Smooth muscle cell (in vitro differentiated cells): Measurements from ENCODE around the gene ZNF213. TPM values are rescaled to one million over a fixed set of nuclear protein-coding genes. Genes with fewer than 3 reads are reported as not detected.

Experiments
- DNase-seq: peaks from one replicate; lab custom pipeline; 2025; ENCODE audit not compliant: unreplicated experiment; lab: John Stamatoyannopoulos, UW
- H2AFZ ChIP-seq: fragments of 200-600 bp; sonication (generic); 2 replicates; pipeline ENCODE4 v1.6.0; 2016; ENCODE audit warnings: antibody characterized with exemption, low read depth, mild to moderate bottlenecking
- H3F3A ChIP-seq: fragments of 200-600 bp; sonication (generic); 2 replicates; pipeline ENCODE4 v1.6.0; 2017; ENCODE audit warnings: antibody characterized with exemption, low read depth
- H3K27ac ChIP-seq: fragments of 200-600 bp; sonication (generic); 2 replicates; pipeline ENCODE4 v1.5.1; 2016; ENCODE audit warnings: low read depth, mild to moderate bottlenecking
- H3K27me3 ChIP-seq: fragments of 200-600 bp; sonication (generic); 2 replicates; pipeline ENCODE4 v1.6.1; 2016; ENCODE audit warnings: low read depth, mild to moderate bottlenecking
- H3K36me3 ChIP-seq: fragments of 200-600 bp; sonication (generic); 2 replicates; pipeline ENCODE4 v1.5.1; 2016; ENCODE audit warnings: low read depth
- H3K4me1 ChIP-seq: fragments of 200-600 bp; sonication (generic); 2 replicates; pipeline ENCODE4 v1.5.1; 2016; ENCODE audit warnings: low read depth
- H3K4me2 ChIP-seq: fragments of 200-600 bp; sonication (generic); 2 replicates; pipeline ENCODE4 v1.6.0; 2016; ENCODE audit warnings: mild to moderate bottlenecking
- H3K4me3 ChIP-seq: fragments of 200-600 bp; sonication (generic); 2 replicates; pipeline ENCODE4 v1.5.1; 2016; ENCODE audit warnings: mild to moderate bottlenecking
- H3K79me2 ChIP-seq: fragments of 200-600 bp; sonication (generic); 2 replicates; pipeline ENCODE4 v1.6.0; 2016; ENCODE audit warnings: low read depth, mild to moderate bottlenecking
- H3K9ac ChIP-seq: fragments of 200-600 bp; sonication (generic); 2 replicates; pipeline ENCODE4 v1.6.0; 2016; ENCODE audit warnings: low read depth
- H3K9me3 ChIP-seq: fragments of 200-600 bp; sonication (generic); replicated peaks from 2 replicates; pipeline ENCODE4 v1.5.1; 2016; ENCODE audit warnings: low read depth
- H4K20me1 ChIP-seq: fragments of 200-600 bp; sonication (generic); 2 replicates; pipeline ENCODE4 v1.6.0; 2016; ENCODE audit warnings: low read depth
- WGBS: methylation state at CpG from one replicate; pipeline ENCODE4 v1.1.7; 2016; ENCODE audit warnings: low lambda C conversion rate; 5-methylcytosine and 5-hydroxymethylcytosine counted together
- polyA plus RNA-seq: library from polyadenylated mRNA; unstranded; fragments of >200 nt; fragmentation: Nextera tagmentation; extraction: Ambion mirVana; gene quantifications from 2 replicates; pipeline ENCODE4 v1.2.1, GENCODE V29; 2016
- total RNA-seq: library from RNA; depleted of rRNA; stranded (reverse); fragments of >200 nt; gene quantifications from 2 replicates; pipeline ENCODE4 v1.2.3, GENCODE V29; 2014
- TF ChIP-seq, protein P1 (sequence below): fragments of 200-600 bp; sonication (generic); IDR thresholded peaks from 2 replicates; pipeline ENCODE4 v1.5.1; 2017; ENCODE audit warnings: borderline replicate concordance, mild to moderate bottlenecking, antibody characterized with exemption; ENCODE audit not compliant: insufficient read depth, poor library complexity, severe bottlenecking

The ZNF213 gene
- total and polyA plus RNA-seq, 2 experiments from 2014 or later, result 9.2 to 9.6 TPM

DNA sequence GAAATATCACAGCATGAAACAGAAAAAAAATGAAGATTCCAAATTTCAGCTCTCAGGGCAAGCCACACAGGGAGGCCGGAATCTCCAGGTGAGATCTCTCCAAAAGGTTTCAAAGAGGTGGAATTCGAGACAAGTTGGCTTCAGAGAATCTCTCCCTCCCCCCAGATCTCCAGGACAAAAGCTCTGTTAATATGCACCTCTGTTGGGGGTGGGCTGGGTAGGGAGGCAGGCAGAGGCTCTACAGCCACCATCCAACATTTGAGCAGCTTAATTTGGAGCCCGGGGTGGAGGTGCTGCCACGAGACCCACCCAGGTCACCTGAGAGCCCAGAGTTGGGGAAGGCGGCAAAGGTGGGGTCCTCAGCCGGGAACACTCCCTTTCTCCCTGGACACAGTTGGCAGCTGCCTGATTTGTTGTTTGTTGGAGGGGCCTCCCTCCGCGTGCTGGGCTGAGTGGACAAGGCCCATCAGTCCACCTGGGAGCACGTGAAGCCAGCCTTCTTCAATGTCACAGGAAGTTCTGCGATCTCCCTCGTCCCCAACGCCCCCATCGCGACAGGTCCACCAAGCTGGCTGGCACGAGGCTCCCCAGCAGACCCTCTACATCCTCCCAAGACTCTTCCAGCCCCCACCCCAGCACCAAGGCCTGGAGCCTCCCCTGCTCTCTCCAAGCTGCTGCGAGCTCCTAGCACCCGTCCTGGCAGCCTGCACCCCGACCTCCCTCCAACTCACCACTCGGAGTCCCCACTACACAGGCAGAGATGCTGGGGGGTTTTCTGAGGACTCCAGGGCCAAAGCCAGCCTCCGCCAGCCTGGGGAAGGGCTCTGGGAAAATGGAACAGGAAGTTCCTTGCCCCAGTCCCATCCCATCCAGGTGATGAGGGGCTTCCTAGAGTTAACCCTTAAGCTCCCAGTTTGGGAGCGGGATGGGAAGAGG lies 36.1 kb upstream of the ZNF213 start, which contains the start of gene ZSCAN10:
Gene ZSCAN10, minus strand, starts transcription at position 836 of the 936 bp plus-strand sequence. CDS start 6,357 bp downstream, outside the sequence.
- peak within 1 kb of the TSS; percentile 28 for H3K4me3 ChIP-seq
- no peaks in the 10 kb centered on the region for H3K27me3 ChIP-seq
- H3K27ac ChIP-seq, result no peak within 1 kb of the TSS
- H2AFZ ChIP-seq, result no peak within 1 kb of the TSS
- no peaks in the 10 kb centered on the region for H3K79me2 ChIP-seq
- TF ChIP-seq, protein P1, sequence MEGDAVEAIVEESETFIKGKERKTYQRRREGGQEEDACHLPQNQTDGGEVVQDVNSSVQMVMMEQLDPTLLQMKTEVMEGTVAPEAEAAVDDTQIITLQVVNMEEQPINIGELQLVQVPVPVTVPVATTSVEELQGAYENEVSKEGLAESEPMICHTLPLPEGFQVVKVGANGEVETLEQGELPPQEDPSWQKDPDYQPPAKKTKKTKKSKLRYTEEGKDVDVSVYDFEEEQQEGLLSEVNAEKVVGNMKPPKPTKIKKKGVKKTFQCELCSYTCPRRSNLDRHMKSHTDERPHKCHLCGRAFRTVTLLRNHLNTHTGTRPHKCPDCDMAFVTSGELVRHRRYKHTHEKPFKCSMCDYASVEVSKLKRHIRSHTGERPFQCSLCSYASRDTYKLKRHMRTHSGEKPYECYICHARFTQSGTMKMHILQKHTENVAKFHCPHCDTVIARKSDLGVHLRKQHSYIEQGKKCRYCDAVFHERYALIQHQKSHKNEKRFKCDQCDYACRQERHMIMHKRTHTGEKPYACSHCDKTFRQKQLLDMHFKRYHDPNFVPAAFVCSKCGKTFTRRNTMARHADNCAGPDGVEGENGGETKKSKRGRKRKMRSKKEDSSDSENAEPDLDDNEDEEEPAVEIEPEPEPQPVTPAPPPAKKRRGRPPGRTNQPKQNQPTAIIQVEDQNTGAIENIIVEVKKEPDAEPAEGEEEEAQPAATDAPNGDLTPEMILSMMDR, result no peak
- H3K36me3 ChIP-seq, result no peaks in the 10 kb centered on the region
- no peaks in the 10 kb centered on the region for H3F3A ChIP-seq
- no peak for DNase-seq
- no peak within 1 kb of the TSS for H3K9ac ChIP-seq
- no peaks in the 10 kb centered on the region for H3K9me3 ChIP-seq
- 37% methylated on average over 19 of the region's 21 CpGs for WGBS
- peaks cover 18% of the 10 kb centered on the region for H3K4me1 ChIP-seq
- peak within 1 kb of the TSS; percentile 79 for H3K4me2 ChIP-seq
- no peaks in the 10 kb centered on the region for H4K20me1 ChIP-seq

DNA sequence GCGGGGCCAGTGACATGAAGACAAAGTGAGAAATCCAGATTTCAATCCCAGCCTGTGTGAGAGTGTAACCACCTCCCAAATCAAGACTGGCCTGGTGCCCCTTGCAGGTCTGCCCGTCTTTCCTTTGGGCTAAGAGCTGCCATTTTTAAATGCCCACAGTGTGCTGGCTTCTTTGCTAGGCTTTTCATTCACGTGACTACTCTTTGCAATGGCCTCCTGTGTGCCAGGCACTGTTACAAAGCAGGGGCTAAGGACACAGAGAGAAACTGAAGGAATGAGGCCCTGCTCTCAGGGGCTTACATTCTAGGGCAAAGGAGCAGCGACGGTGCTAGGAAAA lies 35.5 kb upstream of the ZNF213 start:
- Histone ChIP-seq H3K9ac (no peak overlapping the region), H3K79me2 (no peaks in the 10 kb centered on the region), H3K4me3 (no peak overlapping the region), H2AFZ (no peak overlapping the region), H3K27ac (no peak overlapping the region), H3K27me3 (no peaks in the 10 kb centered on the region), H3K9me3 (no peaks in the 10 kb centered on the region), H3K4me1 (peaks cover 18% of the 10 kb centered on the region), H3K4me2 (peak overlapping the region; percentile 79), H3K36me3 (no peaks in the 10 kb centered on the region), H4K20me1 (no peaks in the 10 kb centered on the region), H3F3A (no peaks in the 10 kb centered on the region)
- TF ChIP-seq, protein P1, result no peak
- WGBS, result 24% methylated on average over 5 of the region's 5 CpGs
- no peak for DNase-seq

DNA sequence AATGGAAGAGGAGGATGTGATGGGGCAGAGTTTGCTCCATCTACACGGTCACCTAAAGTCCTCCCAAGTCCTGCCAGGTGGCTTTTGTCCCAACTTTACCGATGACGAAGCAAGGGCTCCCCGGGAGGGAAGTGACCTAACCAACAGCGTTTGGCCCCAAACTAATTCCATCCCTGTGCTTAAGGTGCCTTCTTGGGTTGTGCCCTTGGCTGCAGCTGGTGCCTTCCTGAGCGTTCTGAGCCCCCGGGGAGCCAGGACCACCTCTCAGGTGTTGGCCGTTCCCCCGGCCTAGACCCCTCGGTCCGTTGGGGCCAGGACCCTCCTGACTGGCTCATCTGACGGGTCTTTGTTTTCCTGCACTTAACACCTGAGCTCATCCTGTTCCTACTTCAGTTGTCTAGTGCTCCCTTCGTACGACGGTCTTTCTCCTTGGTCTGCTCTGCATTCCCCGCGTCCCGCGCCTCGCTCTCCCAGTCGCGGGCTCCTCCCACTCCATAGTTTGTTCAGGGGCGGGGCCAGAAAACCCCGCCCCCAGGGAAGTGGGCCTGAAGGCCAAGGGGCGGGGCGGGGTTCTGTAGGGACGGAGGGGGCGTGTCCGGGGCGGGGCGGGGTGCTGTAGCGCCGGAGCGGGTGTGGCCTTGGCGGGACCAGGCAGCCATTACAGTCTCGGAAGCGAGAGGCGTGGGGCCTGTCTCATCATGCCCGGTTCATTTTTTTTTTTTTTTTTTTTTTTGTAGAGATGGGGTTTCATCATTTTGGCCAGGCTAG lies 34.9 kb upstream of the ZNF213 start:
- TF ChIP-seq, protein P1, result no peak
- H3K27me3 ChIP-seq, result no peaks in the 10 kb centered on the region
- peak; percentile 78 for DNase-seq
- H3F3A ChIP-seq, result no peaks in the 10 kb centered on the region
- no peak overlapping the region for H3K9ac ChIP-seq
- H2AFZ ChIP-seq, result no peak overlapping the region
- H4K20me1 ChIP-seq, result no peaks in the 10 kb centered on the region
- H3K9me3 ChIP-seq, result no peaks in the 10 kb centered on the region
- peak overlapping the region; percentile 79 for H3K4me2 ChIP-seq
- H3K36me3 ChIP-seq, result no peaks in the 10 kb centered on the region
- H3K79me2 ChIP-seq, result no peaks in the 10 kb centered on the region
- WGBS, result 3% methylated on average over 39 of the region's 39 CpGs
- H3K4me3 ChIP-seq, result peak overlapping the region; percentile 28
- H3K4me1 ChIP-seq, result peaks cover 18% of the 10 kb centered on the region
- H3K27ac ChIP-seq, result no peak overlapping the region
